Measurements from ENCODE around the gene POU6F2.

- no peak for TF ChIP-seq CTCF (conservative IDR thresholded peaks at IDR 0.05; ENCODE audit: low read depth in 2 of 2)
- no peak for TF ChIP-seq EZH2phosphoT487 (IDR thresholded peaks at IDR 0.05; ENCODE audit: unreplicated experiment)
- TF ChIP-seq POLR2AphosphoS5 (IDR thresholded peaks at IDR 0.05; ENCODE audit: low read depth) = no peak
- TF ChIP-seq REST (IDR thresholded peaks at IDR 0.05; ENCODE audit: unreplicated experiment) = no peak
- no peak for TF ChIP-seq ZNF331 (CRISPR knock-in tag; IDR thresholded peaks at IDR 0.05; ENCODE audit: low read depth)
These were observed 361.9 kb downstream of the POU6F2 start for GRCh38 chr7:39339591-39339990.

Measured in GM23338 (cell line).